ENCODE measurements around the gene C14orf119.
"Not testable (repeated sequence)": the region's sequence is repeated elsewhere in the genome, so short reads cannot be mapped to it uniquely, and the experiment has no call there.

The C14orf119 gene

DNA sequence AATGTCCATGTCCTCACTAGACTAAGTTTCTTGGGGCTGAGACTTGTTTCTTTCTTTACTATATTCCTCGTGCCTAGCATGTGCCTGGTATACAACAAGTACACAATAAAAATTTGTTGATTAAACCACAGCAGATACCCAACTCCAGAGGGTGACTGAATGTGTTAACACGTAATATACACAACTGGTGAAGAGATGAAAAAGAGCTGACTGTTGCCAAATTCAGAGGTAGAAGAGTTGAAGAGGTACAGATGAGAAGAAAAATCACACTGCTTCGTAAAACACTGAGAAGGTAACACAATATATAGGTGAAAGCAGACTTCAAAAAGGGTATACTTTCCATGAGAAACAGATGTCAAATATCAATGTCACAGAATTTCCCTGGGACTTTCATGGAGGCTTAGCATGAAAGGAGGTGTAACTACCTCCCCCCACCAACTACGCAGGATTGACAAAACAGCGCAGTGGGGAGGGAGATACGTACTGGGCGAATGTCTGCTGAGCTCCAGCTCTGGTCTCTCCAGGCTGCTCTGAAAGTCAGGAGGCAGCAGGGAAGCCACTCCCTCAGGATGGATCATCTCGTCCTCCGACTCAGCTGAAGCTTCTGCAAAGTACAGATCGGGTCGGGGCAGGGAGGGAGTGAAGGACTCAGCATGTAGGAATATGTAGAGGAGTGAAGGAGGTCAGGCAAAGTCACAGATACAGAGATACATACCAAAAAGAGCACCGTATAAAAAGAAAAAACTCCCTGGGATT lies 5.6 kb upstream of the C14orf119 start:
- no peak for DNase-seq (ENCODE audit: low read depth)

DNA sequence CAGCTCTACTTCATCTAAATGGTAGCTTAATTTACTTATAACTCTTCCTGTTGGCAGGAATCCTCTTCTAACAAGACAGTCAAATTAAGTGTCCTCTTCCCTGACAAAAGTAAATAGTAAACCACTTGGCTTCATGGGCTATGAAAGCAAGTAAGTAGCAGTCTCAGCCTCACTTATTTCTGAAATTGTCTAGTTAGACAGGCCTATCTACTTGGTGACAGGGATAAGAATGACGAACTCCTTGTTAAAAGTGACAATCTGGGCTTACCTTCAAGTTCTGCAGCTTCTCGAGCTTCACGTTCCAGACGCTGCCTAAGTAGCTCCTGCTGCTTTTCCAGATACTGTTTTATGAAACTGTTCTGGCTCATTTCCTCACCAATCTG lies 5.1 kb upstream of the C14orf119 start:
- no peak for DNase-seq (ENCODE audit: low read depth)

DNA sequence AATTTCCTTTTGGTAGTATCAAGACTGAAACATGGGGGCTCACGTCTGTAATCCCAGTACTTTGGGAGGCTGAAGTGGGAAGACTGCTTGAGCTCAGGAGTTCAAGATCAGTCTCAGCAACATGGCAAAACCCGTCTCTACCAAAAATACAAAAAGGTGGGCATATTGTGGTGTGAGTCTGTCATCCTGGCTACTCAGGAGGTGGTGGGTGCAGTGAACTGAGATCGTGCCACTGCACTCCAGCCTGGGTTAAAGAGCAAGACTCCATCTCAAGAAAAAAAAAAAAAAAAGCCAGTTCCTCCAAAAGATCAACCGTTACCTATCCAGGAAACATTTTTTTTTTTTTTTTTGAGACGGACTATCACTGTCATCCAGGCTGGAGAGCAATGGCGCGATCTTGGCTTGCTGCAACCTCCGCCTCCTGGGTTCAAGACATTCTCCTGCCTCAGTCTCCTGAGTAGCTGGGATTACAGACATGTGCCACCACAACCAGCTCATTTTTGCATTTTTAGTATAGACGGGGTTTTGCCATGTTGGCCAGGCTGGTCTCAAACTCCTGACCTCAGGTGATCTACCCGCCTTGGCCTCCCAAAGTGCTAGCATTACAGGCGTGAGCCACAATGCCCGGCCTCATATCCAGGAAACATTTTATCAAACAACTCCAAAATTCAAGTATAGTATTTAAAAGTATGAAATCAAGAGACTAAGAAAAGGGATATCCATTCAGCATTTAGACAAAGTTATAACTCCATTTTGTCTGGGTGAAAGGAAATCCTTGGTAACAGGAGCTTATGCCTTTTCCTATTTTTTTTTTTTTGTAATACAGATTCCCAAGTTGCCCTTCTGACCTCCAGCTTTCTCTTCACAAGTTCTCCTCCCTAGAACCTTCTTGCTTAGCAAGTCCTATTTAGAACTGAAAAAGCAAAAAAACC lies 3.7 kb upstream of the C14orf119 start:
- no peak for DNase-seq (ENCODE audit: low read depth)

DNA sequence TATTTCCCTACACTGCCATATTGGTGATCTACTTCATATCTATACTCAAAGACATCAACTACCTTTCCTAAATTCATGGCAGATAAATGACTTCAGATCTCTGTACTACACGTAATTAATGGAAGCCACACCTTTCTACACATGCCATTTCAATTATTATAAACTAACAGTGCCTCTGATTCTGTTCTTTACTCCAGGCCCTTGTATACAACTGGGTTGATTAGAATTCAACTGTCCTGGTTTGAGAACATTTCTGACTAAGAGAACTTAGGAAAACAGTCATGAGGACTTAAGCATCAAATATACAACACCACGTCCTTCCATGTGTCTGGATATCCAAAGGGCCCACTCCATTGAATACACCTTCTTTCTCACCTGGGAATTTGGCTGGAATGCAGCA lies 2.2 kb upstream of the C14orf119 start:
- no peak for DNase-seq (ENCODE audit: low read depth)

DNA sequence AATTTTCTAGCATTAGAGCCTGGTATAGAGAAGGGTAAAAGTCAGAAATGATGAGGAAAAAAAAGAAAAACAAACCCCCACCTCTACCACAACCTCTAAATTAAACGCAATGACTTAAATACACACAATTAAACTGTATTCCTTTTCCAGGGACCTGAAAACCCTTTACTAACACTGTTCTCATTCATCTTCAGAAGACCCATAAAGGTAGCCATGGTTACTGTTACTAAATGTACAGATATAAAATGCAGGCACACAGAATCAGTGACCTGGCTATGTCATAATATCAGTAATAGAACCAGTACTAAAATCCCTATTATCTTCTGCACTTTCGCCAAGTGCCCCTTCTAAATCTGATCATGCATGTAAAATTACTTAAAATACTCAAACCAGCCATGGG lies 1.8 kb upstream of the C14orf119 start:
- no peak for DNase-seq (ENCODE audit: low read depth)

DNA sequence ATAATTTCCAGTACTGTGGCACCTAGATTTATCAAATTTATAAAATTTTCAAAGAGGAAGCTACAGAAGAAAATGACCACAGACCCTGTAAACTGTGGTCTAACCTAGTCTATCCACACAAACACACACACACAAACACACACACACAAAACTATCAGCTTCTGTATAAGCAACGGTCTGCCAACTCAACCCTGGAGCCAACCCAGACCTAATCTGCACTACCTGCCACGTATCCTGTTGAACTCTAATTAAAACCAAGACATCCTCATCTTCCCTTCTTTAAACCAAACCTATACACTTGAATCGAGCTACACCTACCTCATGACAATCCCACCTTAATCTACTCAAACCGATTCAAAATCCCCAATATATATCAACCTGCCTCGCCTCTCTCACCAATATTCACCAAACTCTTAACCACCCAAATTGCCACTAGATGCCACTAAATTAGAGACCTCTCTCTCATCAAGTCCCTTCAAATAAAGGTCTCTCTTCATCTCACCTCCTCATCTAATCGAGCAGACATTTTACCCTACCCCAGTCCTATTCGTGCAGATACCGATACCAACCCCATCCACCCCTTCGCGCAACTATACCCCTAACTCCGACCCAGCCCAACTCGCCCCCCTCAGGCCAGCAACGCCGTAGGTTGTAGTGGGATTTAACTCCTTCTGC lies 1.2 kb upstream of the C14orf119 start:
- DNase-seq (ENCODE audit: low read depth), result no peak

DNA sequence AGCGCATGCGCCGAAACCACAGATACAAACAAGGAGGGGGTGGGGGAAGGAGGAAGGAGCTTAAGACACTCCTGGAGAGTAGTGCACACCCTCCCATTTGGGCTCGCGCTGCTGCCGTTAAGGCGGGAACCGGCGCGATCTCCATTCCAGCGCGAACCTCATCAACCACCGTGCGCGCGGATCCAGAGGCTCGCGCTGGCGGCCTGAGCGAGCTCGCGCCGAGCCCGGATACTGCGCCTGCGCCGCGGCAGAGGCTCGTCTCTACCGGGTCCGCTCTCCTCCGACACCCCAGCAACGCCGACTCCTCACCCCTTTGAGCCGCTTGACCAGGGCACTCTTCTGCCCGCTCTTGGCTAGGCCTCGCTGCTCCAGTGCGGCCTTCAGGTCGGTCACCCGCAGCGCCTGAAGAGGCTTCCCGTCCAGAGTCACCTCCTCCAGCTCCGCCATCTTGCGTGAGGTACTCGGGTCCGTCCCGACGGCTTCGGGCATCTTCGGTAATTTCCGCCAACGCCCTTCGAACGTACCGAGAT lies 574 bp upstream of the C14orf119 start, which contains the start of gene ACIN1:
TSS of gene ACIN1 (minus strand) at position 471 of the 530 bp plus-strand sequence. CDS start at position 447, 24 bp downstream.
- DNase-seq (ENCODE audit: low read depth), result peak; percentile 62

DNA sequence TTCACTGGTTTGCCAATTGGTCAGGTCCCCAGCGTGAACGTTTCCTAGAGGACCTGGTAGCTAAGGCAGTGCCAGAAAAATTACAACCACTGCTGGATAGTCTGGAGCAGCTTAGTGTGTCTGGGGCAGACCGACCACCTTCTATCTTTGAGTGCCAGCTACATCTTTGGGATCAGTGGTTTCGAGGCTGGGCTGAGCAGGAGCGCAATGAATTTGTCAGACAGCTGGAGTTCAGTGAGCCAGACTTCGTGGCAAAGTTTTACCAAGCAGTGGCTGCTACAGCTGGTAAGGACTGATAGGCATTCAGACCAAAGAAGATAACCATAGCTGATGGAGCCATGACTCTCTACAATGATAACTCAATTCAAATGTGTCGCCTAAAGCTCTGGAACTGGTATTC lies 2.5 kb downstream of the C14orf119 start:
- DNase-seq (ENCODE audit: low read depth), result no peak

DNA sequence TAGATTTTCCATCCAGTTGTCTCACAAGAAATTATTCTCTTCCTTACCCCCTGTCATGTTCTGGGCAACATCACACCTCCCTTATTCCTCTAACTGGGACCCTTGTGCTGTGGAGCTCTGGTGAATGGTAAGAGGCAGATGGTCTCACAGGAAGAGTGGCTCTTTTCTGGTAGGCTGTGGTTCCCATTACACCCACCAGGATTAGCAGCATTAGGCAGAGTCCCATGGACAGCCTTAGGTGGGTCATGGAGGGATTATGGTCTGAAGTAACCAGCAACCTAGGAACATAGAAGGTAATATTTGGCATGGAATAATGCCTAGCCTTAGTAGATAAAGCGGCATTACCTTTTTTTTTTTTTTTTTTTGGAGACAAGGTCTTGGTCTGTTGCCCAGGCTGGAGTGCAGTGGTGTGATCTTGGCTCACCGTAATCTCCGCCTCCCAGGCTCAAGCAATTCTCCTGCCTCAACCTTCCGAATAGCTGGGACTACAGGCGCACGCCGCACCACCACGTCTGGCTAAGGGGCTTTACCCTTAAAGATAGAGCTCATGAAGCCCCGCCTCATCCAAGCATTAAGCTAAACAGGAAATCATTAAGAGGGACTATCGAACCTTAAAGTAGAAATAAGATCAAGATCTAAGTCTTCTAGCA lies 4.0 kb downstream of the C14orf119 start:
- no peak for DNase-seq (ENCODE audit: low read depth)

DNA sequence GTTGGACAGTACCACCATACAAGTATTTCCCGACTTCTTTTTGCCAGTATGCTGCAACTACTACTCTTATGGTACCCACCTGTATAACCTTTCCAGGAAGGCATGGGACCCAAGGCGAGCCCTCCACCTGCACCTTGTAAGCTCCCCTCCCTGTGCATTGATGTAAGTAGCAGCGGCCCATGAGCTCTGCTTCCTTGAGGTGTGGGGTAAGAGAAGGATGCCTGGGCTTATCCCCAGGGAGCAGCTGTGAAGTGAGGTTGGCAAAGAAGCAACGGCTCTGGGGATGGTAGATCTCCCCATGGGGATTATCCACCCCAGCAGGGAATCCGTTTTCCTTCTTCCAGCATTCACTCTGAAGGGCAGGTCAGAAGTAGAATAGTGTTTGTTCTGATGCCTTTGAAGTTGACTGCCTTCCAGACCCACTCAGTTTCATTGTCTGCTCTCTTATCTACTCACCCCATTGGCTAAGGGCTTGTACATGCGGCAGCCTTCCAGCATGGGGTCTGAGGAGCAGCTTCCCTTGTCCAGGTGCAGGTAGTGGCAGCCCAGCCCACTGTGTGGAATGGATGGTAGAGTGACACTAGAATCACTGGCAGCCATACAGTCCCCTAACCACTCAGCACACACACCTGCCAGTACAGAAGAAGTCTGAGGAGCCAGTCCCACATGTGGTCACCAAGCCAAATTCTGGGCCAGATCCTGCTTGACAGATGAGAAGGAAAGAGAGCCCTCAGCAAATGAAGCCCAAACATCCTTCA lies 6.1 kb downstream of the C14orf119 start:
- no peak for DNase-seq (ENCODE audit: low read depth)

DNA sequence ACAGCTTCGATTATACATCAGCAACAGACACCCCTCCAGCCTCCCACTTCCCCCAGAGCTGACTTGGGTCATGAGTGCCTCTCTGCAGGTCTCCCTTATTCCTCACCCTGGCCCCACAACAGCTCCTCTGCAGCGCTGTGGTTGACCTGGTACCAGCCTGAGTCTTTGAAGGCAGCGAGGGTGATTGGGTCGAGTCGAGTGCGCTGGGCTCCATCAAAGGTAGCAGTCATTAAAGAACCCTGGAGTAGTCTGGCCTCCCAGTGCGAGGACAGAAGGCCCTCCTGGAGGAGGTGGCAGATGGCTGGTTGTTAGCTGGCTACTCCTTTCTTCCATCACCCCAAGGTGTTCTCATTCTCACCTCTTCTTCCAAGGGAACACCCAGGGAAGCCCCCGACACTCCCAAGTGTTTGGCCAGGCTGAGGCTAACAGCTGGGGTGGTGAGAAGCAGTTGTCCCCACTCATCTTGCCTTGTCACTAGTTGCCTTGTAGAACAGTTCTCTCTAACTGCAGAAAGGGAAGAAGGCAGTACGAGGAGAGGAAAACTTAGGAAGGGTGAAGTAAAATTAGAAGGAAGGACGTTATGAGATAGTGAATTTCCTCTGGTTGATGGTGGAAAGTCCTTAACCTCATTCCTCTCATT lies 6.8 kb downstream of the C14orf119 start:
- DNase-seq (ENCODE audit: low read depth), result no peak

DNA sequence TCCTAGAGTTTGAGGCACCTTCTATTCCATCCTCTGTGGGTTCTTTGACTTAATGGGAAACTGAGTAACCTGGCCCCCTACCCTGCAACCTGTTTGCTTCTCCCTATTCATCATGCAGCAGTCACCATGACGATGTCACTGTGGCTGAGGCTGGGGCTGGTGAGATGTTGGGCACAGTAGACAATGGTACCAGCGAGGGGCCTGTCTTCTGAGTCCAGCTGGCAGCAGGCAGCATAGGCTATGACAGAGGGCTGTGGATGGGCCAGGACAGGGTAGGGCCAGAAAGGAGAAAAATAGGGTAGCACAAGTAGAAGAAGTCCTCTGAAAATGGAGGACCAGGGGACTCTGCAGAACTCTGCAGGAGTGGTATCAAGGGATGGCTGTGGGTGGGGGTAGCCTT lies 7.5 kb downstream of the C14orf119 start:
- no peak for DNase-seq (ENCODE audit: low read depth)

DNA sequence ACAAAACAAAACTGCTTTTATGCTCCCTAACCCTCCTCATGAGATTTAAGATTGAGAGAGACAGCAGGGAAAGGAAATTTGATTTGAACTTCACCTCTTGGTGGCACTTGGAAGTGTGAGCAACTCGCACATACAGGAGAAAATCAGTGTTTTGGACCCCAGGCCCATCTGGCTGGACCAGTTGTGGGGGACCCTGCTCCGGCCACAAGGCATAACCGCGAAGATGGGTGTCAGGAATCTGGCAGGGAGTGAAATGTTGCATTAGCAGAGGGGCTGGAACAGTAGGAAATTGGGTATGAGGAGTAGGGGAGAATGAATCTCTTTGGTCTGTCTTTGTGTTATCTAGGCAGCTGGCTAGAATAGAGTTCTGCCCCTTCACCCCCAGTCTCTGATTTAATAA lies 8.3 kb downstream of the C14orf119 start:
- no peak for DNase-seq (ENCODE audit: low read depth)

DNA sequence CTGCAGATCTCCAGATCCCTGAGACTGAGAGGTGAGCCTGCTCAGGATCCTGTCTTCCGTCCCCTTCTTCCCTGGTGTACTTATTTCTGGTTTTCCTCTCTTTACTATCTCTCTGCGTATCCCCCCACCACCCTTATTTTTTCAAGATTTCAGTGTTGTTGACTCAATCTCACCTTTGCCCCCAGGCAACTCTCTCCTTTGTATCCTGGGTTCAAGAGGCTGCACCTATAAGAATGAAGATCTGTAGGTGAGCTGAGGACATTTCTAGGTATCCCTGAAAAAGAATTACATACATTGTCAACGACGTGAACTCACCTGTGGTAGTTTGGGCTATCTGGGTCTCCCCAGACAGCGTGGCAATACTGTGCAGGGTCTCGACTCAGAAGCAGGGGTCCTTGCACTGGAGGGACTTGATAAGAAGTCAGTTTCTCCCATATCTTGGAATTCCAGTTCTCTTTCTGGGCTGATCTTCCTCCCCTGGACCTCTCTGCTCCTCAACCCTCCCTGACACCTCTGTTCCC lies 8.8 kb downstream of the C14orf119 start:
- no peak for DNase-seq (ENCODE audit: low read depth)

DNA sequence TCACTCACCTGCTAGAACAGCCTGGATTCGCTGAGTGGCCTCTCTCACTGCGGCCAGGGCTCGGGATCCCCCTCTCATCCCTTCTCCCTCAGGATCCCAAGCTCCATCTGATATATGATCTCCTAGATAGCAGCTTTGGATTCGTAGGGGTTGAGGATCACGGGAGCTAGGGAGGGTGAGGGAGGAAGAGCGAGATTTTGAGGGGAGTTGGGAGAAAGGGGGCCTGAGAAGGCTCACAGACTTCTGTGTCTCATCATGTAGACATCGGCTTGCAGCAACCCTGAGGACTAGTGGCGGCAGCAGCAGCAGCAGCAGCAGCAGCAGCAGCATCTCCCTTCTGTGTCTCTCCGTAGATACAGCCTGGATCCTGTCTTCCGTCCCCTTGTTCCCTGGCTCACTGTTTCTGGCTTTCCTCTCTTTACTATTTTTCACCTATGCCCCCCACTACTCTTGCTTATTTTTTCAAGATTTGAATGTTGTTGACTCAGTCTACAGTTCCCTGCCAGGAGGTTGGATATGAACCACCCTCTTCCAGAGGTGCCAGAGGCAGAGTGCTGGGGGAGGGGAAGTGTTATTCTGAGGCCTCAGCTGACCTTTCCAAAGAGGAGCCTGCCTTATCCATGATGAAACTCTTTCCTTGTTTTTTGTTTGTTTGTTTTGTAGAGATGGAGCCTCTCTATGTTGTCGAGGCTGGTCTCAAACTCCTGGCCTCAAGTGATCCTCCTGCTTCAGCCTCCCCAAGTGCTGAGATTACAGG lies 9.5 kb downstream of the C14orf119 start, which contains the start of gene CIROP:
TSS of gene CIROP (minus strand) at position 399 of the 757 bp plus-strand sequence. CDS start at position 330, 69 bp downstream.
- DNase-seq (ENCODE audit: low read depth), result no peak

DNA sequence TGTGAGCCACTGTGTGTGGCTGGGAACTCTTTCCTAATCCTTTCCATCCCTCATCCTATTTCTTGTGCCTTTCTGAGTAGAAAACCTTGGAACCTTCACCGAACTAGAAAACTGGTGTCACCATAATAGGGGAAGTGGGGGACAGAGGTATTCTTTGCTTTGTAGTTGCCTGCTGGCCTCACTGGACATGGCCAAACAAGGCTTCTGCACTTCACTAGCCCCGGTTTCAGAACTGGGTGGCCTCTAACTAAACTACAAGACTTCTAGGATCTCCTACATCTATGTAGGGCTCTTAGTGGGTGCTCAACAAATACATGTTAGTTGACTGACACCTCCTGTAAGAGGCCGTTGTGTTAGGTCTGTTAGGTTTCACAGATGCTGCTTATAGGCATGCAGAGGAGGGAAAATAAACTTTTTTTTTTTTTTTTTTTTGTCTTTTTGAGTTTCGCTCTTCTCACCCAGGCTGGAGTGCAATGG lies 10.1 kb downstream of the C14orf119 start:
- no peak for DNase-seq (ENCODE audit: low read depth)

DNA sequence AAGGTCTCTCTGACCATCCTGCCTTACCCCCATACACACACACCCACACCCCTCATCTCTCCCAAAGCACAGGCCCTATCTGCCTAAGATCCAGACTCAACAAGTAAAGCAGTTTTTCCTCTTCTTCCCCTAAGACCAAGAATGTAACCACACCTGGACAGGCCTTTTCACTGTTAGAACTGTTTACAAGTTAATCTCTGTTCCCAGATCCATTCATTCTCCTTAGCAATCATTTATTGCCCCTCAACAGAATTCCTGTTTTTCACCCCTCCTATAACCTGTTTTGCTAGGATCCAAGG lies 11.4 kb downstream of the C14orf119 start:
- no peak for DNase-seq (ENCODE audit: low read depth)

DNA sequence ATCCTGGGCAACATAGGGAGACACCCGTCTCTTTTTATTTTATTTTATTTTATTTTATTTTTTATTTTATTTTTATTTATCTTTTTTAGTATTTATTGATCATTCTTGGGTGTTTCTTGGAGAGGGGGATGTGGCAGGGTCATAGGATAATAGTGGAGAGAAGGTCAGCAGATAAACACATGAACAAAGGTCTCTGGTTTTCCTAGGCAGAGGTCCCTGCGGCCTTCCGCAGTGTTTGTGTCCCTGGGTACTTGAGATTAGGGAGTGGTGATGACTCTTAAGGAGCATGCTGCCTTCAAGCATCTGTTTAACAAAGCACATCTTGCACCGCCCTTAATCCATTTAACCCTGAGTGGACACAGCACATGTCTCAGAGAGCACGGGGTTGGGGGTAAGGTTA lies 12.3 kb downstream of the C14orf119 start:
- not testable (repeated sequence) for DNase-seq (ENCODE audit: low read depth)

DNA sequence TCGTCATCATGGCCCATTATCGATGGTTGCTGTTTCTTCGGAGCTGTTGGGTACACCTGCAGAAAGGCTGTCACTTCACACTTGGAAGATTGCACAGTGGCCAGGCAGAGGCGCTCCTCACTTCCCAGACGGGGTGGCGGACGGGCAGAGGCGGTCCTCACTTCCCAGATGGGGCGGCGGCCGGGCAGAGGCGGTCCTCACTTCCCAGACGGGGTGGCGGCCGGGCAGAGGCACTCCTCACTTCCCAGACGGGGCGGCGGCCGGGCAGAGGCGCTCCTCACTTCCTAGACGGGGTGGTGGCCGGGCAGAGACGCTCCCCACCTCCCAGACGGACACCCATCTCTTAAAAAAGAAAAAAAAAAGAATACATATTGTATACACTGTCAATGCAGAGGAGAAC lies 12.9 kb downstream of the C14orf119 start:
- not testable (repeated sequence) for DNase-seq (ENCODE audit: low read depth)

Measured in GM04504 (cell line).